ENCODE results near the gene S100A2.

Gene S100A2

GRCh38 chr1:153543736-153544135 is 21.9 kb downstream of the S100A2 start:
- no peak for DNase-seq

GRCh38 chr1:153542956-153543711 is 22.5 kb downstream of the S100A2 start:
- no peak for DNase-seq

DNA sequence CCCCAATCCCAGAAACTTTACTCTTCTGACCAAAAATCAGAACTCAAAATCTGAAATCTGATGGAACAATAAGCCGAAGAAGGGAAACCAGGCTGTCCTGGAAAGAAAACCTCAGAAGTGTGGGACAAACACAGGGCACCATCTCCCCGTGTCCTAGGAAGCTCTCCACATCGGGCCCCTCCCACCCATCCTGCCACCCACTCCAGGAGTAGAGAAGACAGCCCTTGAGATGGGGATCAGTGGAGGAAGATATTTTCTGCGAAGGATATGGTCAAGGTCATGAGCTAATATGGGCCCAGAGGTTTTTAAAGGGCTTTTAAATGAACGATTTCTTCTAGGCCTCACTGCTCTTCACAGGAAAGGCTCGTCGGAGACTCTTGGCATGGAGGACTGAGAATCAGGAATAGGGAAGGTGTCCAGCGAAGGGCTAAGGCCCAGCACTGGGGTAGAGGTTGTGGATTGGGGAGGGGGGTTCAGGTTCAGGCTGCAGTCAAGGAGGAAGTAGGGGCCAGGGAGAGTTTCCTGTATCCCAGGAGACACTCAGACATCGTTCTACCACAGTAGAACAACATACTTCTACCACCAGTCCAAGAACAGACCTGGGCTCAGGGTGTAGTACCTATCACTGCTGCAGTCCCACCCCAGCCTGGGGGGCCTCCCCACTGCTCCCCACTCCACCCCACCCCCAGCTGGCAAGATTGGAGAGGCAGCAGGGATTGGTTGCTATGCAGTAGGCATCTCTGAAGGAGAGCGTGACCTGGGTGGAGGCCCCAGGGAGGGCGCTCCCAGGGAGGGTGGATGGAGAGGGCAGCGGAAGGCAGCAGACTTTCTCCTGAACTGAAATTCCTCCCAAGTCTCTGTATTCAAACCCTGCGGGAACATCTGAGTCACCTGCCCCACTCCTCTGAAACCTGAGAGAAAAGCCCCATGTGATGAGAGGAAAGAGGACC is 23.7 kb downstream of the S100A2 start:
- no peak for DNase-seq

- DNase-seq = no peak
These were observed 25.0 kb downstream of the S100A2 start, which contains the start of gene S100A5 for GRCh38 chr1:153540394-153541361. Gene S100A5 (minus strand): TSS chr1:153540934. CDS start chr1:153540191, 743 bp downstream.

DNA sequence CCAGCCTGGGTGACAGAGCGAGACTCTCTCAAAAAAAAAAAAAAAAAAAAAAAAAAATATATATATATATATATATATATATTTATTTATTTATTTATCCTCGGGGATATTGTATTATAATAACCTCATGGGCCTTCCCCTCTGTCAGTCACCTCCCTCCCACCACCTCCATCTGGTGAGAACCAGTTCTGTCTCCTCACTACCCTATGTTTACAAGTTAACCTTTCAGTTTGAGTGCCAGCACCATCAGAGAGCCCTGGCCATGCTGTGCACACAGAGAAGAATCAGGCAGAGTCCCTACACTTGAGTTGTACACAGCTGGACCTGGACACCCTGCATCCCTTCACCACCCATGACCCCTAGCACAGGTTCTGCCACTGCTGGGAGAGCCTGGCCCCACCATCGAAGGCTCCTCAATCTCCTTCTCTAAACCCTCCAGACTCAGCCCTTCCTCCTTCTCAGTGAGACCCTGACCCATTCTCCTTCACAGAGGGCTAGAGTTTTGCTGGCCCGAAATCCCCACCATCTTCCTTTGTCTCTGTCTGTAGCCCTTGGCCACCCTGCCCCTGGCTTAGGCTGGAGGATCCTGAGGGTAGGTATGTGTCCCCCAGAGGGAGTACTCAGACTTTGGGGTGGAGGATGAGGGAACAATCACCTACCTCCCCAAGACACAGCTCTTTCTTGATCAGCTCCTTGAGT is 26.1 kb downstream of the S100A2 start:
- DNase-seq = no peak

DNA sequence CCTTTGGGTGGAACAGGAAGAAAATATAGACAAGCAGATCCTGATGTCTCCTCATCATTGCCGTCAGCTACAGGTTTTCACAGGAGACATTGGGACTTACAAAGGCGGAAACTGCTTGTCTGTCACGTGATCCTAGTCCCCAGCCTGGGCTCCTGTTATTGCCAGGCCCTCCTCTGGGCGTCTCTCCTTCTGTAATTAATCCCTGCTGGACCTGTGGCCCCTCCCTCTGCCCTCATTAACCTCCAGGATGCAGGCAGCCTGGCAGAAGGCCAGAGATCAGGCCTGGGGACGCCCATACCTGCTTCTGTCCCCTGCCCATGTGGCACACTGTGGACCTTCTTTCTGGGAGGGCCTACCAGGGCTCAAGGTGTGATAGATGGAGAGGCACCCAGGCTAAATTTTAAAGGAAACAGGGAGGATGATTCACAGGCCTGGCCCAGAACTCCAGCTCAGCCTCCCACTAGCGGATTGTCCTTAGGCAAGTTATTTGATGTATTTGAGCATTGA is 27.3 kb downstream of the S100A2 start:
- DNase-seq = no peak

GRCh38 chr1:153537376-153537730 is 28.3 kb downstream of the S100A2 start:
- no peak for DNase-seq

DNA sequence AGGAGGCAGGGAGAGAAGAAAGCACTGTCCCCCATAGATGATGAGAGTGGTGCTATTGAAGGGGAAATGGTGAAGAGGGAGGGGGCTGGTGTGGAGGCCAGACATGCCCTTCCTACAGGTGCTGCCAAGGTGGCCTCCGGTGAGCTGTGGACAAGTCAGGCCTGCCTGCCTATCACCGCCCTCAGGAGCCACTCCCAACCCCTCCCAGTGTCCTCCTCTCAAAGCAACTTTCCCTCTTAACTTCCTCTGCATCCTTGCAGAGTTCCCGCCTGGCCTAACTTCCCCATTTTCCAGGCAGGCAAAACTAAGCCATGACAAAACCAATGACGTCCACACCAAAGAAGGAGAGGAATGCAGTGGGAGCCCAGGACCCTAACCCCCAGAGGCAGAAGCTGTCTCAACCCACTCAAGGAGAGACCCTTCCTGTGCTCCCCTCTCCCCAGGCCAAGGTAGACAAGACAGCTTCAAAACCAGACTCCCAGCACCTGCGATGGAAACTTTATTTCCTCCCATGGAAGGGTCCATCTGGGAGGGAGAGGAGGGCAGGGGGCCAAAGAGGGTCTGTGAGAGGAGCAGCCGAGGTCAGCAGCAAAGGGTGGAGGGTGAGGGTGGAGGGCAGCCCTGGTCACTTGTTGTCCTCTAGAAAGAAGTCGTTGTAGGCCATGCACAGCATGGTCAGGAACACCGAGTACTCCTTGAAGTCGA is 28.8 kb downstream of the S100A2 start:
- DNase-seq = no peak

DNA sequence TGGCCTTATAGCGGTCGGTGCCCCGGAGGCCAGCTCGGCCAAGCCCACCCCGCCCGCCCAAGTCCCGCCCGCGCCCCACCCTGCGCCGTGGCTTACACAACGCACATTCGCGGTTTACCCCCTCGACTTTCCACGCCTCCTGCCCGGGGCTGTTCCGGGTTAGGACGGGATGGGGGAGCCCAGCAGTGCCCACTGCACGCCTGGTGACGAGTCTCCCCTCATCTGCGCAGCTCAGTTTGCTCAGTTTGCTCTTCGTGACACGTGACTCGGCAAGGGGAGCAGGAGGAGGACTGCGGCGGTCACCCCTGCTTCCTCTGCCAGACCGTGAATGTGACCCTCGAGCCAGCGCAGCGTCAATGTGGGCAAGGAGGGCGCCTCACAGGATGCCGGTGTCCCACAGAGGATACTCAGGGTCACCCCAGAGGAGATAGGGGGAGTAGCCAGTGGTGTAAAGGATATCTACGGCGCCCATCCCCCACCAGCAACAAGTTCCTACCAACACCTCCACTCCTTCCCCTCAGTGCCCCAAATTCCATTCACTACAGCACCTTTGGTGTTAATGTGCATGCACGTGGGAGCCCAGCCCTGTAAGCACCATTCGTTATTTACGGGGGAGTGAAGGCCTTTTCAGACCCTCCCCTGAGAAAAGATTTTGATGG is 29.5 kb downstream of the S100A2 start:
- DNase-seq = peak; percentile 47 to 77

- no peak for DNase-seq
These were observed 30.2 kb downstream of the S100A2 start, which contains the start of gene S100A6 for GRCh38 chr1:153535242-153536011. Gene S100A6 (minus strand): TSS chr1:153535991. CDS start chr1:153535339, 652 bp downstream.

GRCh38 chr1:153534925-153535241 is 30.8 kb downstream of the S100A2 start:
- no peak for DNase-seq

DNA sequence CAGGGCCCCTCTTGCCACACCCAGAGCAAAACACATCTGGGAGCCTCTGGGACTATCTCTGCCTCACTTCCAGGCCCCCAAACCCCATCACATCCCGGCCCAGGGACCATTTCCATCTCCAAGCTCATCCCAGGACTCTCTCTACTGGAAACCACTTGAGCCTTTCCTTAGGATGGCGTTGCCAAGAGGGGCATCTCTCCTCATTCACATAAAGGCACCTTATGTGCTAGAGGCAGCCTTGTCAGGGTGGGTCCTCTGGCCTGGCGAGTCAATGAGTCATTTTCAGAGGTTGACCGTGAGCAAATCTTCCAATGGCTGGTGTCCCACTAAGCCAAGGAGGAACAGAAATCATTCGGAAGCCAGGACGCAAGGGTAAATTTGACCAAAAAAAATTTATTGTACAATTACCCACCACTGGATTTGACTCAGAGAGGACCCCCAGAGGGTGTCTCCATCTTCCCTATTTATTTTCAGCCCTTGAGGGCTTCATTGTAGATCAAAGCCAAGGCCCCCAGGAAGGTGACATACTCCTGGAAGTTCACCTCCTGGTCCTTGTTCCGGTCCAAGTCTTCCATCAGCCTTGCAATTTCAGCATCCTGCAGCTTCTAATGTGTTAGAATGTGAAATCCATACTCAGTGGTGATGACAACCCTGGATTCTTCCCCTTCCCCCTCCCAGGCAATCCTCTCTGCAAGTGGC is 31.3 kb downstream of the S100A2 start:
- DNase-seq = peak in 1 of 2 experiments; percentile 20

DNA sequence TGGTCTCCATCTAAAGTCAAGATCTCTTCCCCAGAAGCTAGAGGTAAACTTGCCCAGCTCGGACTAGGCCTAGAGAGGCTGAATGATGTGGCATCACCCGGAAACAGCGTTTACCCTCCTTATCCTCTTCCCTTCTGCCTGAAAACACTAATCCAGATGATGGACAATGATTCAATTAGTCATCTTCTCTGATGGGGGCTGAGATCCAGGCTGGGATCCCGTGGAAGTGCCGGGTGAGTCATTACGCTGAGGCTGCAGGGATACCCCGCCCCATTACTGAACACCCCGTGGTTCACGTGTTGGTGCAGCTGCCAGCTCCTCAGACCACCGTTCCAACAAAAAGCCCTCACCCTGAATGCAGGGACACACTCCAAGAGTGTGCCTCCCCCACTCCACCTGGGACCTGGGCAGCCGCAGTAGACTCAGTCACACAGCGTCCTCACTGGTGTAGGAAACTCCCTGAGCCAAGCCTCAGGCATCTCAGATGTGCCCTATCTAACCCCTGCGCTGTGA is 31.9 kb downstream of the S100A2 start:
- peak in 1 of 2 experiments; percentile 36 for DNase-seq

DNA sequence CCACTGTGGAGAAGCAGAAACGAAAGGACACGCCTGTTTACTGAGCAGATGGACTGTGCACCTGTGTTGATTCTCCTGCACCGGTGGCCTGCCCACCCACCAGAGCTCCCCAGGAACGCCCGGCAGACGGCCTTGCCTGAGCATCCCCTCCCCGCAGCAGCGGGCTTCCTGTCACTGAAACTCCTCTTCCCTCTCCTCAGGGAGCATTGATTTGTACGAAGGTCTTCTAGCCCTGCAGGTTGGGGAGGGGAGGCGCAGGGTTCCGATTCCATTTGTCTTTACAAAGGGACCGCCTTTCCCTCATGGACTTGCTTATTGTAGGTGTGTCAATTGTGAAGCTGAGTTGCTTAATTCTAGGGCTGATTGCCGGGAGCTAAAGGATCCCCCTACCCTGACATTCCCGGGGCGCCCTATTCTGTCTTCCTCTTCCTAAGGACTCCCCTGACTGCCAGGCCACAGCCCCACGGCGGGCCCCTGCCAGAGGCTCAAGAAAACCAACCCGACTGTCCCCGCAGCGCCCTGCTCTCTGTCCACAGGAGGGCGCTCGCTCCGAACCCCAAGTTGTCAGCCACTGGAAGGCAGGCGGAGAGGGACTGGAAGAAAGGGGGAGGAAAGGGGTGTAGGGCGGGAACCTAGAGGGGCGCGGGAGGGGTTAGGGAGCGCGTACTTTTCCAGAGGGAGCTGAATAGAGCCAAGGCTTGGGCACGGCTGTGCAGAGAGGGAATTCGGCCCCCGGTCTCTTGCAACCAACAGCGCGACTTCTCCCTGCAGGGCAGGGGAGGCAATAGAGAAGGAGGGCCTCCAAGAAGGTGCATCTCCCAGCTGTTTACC is 32.7 kb downstream of the S100A2 start:
- peak; percentile 90 to 91 for DNase-seq

DNA sequence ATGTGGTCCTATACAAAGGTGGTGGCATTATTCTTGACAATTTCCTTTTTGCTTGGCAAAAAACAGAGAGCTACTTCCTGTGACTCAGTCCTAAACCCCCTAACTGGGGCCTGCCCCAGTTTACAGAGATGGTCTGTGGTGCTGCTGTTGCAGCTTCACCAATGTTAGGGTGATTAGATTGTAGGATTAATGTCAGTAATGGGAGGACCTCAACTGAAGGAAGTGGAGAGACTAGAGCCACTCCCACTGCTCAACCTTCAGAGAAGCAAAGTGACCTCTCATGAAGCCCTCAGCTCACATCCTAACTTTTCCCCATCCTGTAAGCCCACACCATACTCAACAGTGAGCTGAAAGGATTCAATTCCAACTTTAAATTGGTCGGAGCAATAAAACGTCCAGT is 33.5 kb downstream of the S100A2 start:
- DNase-seq = peak in 1 of 2 experiments; percentile 48

- DNase-seq = no peak
These were observed 34.0 kb downstream of the S100A2 start for GRCh38 chr1:153531638-153532037.

- no peak for DNase-seq
These were observed 38.0 kb downstream of the S100A2 start for GRCh38 chr1:153527683-153528040.

All from NCI-H2081 (cell line).